HG02571 (cell line): Measurements from ENCODE around the gene PYM1.
"Not testable (repeated sequence)": the region's sequence is repeated elsewhere in the genome, so short reads cannot be mapped to it uniquely, and the experiment has no call there.

Experiments
- ATAC-seq: cut with Tn5 transposase; IDR thresholded peaks from one replicate; pipeline ENCODE4 v1.9.1; 2021; ENCODE audit warnings: mild to moderate bottlenecking, moderate library complexity; ENCODE audit not compliant: unreplicated experiment

The PYM1 gene

GRCh38 chr12:55915482-55915859, 12.2 kb downstream of the PYM1 start:
- ATAC-seq: no peak

GRCh38 chr12:55912908-55913307, 14.8 kb downstream of the PYM1 start:
- ATAC-seq: no peak

DNA sequence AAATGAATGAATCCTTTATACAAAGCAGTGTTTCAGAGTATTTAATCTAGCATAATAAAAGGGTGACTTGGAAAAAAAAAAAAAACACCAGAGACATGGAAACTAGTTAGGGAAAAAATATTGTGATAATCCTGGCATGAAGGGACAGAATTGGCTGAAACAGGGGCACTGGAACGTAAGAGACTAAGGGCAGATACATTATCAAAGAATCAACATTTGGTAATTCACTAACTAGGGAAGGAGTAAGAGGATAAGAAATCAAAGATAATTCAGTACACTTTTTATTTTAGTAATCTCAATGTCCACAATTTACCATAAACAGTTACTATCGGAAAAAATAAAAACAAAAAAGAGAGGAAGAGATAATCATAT, 18.2 kb downstream of the PYM1 start:
- no peak for ATAC-seq

- ATAC-seq: no peak
These were observed 18.8 kb downstream of the PYM1 start for GRCh38 chr12:55908726-55909512.

- no peak for ATAC-seq
These were observed 21.6 kb downstream of the PYM1 start for GRCh38 chr12:55906056-55906455.

DNA sequence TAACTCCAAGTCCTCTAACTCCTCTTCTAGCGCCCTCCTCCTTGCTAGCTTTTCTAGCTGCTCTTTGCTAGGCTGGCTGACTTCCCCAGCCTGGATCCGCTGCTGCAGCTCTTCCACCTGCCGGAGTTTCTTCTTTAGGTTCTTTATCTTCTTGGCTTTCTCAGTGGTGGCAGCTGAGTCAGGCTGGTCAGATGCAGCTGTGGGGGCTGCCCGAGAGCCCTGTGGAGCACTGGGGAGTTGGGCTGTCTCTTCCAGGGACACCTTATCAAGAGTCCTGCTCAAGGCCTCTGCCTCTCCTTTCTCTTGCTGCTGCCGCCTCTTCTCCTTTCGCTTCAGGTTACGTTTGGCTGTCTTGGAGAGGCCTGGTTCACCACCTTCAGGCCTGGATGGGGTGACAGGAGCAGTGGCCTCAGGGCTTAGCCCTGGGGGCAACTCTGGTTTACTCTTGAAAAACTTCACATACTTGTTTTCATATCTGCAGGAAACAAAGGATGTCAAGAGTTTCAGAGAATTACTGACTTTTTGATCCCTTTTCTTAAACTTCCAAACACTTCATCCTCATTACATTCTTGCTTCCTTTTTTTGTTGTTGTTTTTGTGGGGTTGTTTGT, 25.7 kb downstream of the PYM1 start:
- no peak for ATAC-seq

- no peak for ATAC-seq
These were observed 28.6 kb downstream of the PYM1 start for GRCh38 chr12:55899082-55899481.

DNA sequence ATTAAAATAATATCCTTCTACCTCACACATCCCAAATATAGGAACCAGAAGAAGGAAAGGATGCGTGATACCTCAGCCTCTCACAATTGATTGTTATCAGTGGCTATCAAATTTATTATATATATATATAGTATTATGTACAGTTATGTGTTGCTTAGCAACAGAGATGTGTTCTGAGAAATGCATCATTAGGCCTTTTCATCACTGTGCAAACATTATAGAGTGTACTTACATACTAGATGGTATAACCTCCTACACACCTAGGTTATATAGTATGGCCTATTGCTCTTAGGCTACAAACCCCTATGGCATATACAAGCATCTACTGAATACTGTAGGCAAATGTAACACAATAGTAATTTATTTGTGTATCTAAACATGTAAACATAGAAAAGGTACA, 34.0 kb downstream of the PYM1 start:
- no peak for ATAC-seq

DNA sequence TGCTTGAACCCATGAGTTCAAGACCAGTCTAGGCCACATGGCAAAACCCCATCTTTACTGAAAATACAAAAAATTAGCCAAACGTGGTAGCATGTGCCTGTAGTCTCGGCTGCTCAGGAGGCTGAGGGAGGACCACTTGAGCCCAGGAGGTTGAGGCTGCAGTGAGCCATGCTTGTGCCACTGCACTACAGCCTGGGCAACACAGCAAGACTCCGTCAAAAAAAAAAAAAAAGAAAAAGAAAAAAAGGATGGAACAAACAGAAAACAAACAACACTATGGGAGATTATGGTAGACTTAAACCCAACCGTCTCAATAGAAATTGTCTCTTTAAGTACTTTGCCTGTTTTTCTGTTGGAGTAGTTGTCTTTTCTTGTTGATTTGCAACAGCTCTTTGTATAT, 36.4 kb downstream of the PYM1 start:
- ATAC-seq: no peak

- ATAC-seq: no peak
These were observed 42.6 kb downstream of the PYM1 start for GRCh38 chr12:55885113-55885512.

- ATAC-seq: no peak
These were observed 49.9 kb downstream of the PYM1 start for GRCh38 chr12:55877824-55878223.

DNA sequence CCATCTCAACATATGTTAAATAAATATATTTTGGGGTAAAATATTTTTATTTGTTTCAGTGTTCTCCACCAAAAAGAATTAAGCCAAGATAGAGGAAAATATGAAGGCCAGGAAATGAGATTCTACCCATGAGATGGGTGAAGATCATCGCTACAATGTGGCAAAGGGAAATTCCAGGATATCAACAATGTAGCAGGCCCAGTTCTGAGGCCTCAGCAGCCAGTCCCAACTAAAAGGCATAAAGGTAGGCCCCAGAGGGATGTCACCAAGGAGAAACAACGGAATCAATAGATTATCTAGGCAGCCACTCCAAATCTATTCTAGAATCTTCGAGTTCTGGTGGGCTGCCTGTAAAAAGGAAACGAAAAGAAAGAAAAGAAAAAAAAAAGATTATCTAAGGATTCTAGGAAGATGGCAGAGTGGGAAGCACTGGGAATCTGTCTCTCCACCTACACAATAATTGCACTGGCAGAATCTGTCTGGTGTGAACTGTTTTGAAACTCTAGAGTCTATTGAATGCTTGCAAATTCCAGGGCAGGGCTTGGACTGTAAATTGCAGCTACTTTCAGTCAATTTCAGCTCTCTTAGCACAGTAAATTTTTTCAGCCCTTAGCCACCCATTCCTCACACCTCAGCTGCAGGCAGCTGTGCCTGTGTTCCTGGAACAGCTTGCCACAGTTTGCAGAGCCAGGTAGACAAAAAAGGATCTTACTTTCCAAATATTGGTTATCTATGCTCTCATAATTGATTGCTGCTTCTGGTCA, 51.8 kb downstream of the PYM1 start:
- no peak for ATAC-seq

DNA sequence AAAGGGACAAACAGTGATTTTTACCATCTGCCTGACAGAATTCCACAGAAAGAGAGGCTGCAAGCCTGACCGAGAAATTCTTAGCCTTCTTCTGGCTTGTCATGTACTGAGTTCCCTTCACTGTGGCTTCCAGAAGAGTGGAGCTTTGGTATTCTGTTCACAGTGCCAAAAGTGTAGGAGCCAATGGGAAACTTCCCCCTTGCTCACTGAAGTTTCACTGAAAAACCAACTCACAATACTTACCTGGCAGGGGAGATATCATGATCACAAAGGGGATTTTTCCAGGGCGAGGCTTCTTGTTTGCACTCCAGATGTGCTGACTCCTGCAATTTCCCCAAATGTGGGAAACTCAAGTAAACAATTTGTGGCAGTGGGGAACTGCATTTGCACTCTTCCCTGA, 53.3 kb downstream of the PYM1 start:
- no peak for ATAC-seq

GRCh38 chr12:55866454-55867004, 61.2 kb downstream of the PYM1 start:
- ATAC-seq: not testable (repeated sequence)

DNA sequence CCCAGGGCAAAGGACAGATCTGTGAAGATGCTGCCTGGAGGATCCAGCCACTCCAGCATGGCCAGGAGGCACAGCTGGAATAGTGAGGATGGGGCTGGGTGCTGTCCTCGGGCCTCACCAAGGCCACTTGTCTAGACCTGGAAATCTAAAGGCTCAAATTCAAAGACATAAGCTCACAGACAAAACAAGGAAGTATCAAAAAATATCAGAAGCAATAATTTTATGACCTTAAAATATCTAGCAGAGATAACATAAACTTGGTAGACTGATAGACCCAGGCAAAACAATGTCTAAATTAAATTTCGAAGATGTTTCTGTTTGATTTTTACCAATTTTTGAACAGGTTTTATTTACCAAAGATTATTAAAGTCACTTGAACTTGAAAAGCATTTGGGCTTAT, 62.4 kb downstream of the PYM1 start:
- ATAC-seq: no peak

- ATAC-seq: not testable (repeated sequence)
These were observed 64.8 kb downstream of the PYM1 start for GRCh38 chr12:55862931-55863330.

DNA sequence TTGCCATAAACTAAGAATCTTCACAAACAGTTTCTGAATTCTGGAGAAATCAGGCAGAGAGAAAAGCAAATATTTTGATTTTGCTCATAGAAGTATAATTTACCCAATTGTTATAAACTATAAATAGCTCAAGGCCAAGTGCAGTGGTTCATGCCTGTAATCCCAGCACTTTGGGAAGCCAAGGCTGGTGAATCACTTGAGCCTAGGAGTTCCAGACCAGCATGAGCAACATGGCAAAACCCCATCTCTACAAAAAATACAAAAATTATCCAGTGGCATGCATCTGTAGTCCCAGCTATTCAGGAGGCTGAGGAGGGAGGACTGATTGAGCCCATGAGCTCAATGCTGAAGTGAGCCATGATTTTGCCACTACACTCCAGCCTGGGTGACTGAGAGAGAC, 65.4 kb downstream of the PYM1 start:
- no peak for ATAC-seq

DNA sequence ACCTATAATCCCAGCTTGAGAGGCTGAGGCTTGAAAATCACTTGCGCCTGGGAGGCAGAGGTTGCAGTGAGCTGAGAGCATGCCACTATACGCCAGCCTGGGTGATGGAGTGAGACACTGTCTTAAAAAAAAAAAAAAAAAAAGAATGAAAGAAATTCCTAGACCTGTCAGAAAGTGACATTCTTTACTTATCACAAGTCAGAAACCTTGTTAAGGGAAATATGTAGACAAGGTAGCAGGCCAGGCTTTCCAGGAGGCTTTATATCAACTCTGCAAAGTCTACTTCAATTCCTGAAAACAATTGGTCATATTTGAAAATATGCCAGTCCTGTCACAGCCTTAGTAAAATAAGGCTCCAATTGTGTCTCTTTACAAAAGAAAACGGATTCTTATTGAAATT, 65.8 kb downstream of the PYM1 start:
- ATAC-seq: no peak

- no peak for ATAC-seq
These were observed 66.3 kb downstream of the PYM1 start for GRCh38 chr12:55861396-55861795.

DNA sequence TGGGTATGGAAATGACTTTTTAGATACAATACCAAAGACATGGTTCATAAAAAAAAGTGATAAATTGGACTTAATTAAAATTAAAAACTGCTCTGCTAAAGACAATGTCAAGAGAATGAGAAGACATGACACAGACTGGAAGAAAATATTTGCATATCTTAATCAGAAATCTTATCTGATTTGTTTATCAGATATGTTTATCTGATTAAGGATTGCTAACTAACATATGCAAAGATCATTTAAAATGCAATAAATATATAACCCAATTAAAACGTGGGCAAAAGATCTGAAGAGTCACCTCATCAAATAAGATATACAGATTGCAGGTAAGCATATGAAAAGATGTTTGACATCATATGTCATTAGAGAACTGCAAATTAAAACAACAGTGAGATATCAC, 75.0 kb downstream of the PYM1 start:
- no peak for ATAC-seq
